ENCODE measurements around the gene PRADC1.
A peak's percentile ranks its signal among the peaks of the same experiment; 100 is the strongest.

Gene PRADC1

DNA sequence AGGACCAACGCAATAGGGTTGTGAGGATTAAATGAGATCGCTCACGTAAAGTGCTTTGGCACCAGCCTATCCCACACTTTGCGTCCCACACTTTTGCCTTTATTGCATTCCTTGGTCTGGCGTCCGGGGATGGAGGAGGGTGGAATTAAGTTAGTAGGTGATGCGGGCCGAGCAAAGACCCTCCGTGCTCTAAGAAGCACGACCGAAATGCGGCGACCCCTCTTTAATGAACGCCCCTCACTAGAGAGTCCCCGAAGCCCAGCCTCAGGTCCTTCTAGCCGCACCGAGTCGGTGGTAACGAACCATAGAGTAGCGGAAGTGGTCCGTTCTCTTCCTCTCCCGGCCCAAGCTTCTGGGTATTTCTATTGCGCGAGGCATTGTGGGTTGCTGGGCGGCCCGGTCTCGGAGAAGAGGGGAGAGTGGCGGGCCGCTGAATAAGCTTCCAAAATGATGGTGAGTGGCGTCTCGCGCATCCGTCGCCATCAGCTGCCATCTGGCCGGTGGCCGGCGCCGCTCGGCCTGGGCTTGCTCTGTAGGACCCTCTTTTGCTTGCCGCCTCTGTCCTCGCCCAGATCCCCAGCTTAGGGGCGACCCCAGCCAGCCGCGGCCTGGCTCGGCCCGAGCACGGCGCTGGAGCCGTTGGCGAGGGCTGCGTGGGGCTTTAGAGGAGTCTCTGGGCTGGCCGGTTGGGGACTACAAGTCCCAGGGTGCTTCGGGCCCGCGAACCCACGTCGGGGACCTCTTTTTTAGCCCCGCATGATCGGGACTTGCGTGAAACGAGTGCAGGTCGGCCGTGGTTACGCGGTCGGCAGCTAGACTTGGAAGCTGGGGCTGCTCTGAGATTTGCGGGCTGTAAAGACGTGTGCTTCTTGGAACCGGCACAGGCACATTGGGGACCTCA is 1.1 kb upstream of the PRADC1 start, which contains the start of gene CCT7:
Gene CCT7, plus strand, starts transcription at position 377 of the 901 bp plus-strand sequence. Its CDS starts 71 bp downstream, at position 448.
- peak; percentile 93 for DNase-seq

- DNase-seq = peak; percentile 44
Observed at GRCh38 chr2:73232403-73233153, 461 bp downstream of the PRADC1 start.

GRCh38 chr2:73228631-73229030 is 4.4 kb downstream of the PRADC1 start:
- no peak for DNase-seq

DNA sequence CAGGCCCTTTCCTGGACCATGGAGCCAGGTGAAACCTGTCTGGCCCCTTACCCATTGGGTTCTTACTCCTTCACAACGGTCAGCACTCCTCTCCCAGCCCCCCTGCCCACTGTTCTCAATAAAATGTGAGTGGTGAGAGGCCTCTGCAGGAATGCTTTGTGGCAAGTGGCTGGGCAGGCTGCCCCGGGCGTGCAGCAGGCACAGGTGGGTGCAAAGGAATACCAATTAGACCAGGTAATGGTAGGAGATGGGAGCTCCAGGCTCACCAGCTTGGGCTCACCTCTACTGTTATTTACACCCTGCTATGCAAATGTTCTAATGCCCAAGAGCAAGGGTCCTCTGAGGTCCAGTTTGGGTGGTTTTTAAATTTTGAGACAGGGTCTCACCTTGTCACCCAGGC is 6.0 kb downstream of the PRADC1 start:
- no peak for DNase-seq

- no peak for DNase-seq
Observed at GRCh38 chr2:73225513-73226360, 7.3 kb downstream of the PRADC1 start.

- DNase-seq = no peak
Observed at GRCh38 chr2:73223821-73224220, 9.2 kb downstream of the PRADC1 start.

- no peak for DNase-seq
Observed at GRCh38 chr2:73218298-73218697, 14.7 kb downstream of the PRADC1 start.

DNA sequence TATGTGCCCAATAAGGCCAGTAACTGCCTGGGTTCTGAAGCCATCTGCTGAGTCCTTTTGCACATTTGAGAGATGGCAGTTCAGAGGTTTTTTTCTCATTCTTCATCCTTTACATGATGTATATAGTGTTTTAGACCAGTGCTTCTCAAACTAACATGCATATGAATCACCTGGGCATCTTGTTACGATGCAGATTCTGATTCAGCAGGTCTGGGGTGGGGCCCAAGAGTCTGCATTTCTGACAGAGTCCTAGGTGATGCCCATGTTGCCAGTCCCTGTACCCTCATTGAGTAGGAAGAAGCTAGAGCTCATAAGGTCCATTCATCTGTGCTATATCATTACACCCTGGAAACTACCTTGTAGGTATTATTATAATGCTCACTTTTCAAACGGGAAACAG is 15.2 kb downstream of the PRADC1 start:
- no peak for DNase-seq

- no peak for DNase-seq
Observed at GRCh38 chr2:73217160-73217559, 15.9 kb downstream of the PRADC1 start.

DNA sequence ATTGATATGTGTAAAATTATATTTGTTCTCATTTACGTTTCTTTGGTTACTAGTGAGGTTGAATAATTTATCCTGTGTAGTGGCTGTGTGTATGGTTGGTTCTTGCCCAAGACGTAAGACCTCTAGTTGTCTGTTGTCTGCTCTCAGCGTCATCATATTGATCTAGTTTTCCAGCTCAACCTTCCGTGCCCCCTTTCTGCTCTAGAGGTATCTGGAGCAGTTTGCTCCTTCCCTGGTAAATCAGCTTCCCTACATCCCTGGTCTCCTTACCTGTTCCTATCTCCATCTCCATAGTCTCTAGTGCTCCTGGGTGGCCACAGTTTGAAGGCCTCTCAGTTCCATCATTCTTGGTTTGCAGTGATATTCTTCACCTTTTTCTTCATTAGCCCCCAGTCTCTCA is 17.8 kb downstream of the PRADC1 start:
- no peak for DNase-seq

- peak; percentile 94 for DNase-seq
Observed at GRCh38 chr2:73214120-73215035, 18.7 kb downstream of the PRADC1 start, which contains the start of gene SMYD5. Gene SMYD5, plus strand, starts transcription at chr2:73214245. Its CDS starts 22 bp downstream, at chr2:73214267.

- DNase-seq = peak; percentile 80
Observed at GRCh38 chr2:73212448-73213176, 20.4 kb downstream of the PRADC1 start.

- no peak for DNase-seq
Observed at GRCh38 chr2:73212098-73212447, 21.0 kb downstream of the PRADC1 start.

- DNase-seq = no peak
Observed at GRCh38 chr2:73210696-73211095, 22.3 kb downstream of the PRADC1 start.

- DNase-seq = no peak
Observed at GRCh38 chr2:73210019-73210418, 23.0 kb downstream of the PRADC1 start.

GRCh38 chr2:73208258-73208657 is 24.8 kb downstream of the PRADC1 start:
- no peak for DNase-seq

- DNase-seq = no peak
Observed at GRCh38 chr2:73205611-73206010, 27.4 kb downstream of the PRADC1 start.

DNA sequence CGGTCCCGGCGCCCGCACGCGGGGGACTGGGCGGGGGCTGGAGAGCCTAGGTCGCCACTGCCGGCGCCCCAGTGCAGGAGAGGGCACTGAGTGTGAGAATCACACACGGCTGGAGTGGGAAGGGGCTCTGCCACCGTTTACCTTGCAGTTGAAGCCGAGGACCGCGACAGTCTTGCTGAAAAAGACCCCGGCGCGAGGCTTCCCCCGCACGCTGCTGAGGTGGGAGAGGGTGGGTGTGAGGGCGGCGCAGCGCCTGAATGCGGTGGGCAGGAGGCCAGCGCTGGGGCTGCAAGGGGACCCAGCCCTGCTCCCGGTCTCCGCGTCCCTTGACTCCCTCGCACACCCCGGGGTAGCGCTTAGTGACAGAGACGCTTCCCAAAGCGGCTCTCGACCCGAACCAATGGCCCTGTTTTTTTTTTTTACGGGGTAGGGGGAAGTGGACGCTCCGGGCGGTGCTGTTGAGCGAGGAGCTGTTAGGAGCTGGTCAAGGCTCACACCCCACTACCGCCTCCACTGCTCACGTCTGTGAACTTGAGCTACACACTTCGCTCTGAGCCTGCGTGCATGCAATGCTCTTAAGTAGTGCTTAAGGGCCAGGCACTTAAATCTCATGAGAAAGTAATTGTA is 29.9 kb downstream of the PRADC1 start:
- no peak for DNase-seq

DNA sequence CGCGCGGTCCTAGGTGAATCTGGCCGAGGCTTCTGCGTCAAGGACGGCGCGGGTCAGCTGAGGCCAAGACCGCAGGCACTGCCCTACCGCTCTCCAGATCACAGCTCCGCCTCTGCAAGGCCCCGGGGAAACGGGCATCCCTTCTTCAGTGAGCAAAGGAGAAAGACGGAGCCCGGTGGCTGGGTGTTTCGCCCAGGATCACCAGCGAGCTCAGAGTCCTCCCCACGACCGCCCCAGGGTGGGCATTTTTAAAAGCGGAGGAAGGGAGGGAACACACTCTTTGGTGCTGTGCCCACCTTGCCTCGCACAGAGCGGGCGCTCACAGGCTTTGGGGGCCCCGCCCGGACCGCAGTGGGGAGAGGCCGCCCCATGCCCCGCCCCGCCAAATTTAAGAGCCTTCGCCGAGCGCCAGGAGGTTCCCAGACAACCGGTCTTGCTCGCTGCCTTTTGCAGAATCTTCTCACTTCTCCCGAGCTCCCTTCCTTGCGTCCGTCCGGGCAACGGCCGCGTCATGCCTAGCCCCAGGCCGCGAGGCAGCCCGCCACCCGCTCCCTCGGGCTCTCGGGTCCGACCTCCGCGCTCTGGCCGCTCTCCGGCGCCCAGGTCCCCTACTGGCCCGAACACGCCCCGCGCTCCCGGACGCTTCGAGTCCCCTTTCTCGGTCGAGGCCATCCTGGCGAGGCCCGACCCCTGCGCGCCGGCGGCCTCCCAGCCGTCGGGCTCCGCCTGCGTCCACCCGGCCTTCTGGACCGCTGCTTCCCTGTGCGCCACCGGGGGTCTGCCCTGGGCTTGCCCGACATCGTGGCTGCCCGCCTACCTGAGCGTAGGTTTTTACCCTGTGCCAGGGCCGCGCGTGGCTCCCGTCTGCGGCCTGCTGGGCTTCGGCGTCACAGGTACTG is 30.6 kb downstream of the PRADC1 start, which contains the start of gene NOTO:
Gene NOTO, plus strand, starts transcription at position 419 of the 899 bp plus-strand sequence. Its CDS starts 93 bp downstream, at position 512.
- no peak for DNase-seq

Data from activated CD4-positive, alpha-beta T cell treated with anti-CD3 and anti-CD28 coated beads, Interleukin-2, Interleukin-6, amounts not matched to agents 100 ng/mL and 50 ng/mL, durations not matched to agents 16 hours and 8 hours (primary cell).